Esophagus squamous epithelium (tissue), 4 donors: ENCODE data around the gene HILPDA.

Experiments
- CTCF ChIP-seq, 6 experiments: fragments of 450-650 bp in 4 of 6; fragments of 200-600 bp in 2 of 6; sonication (generic) in 2 of 6; IDR thresholded peaks; one replicate each; pipeline ENCODE4 v1.5.1; 2016 to 2019; ENCODE audit warnings: antibody characterized with exemption in 6 of 6, mild to moderate bottlenecking in 4 of 6, moderate library complexity in 4 of 6
- POLR2A ChIP-seq, 4 donors: fragments of 450-650 bp; IDR thresholded peaks; one replicate each; pipeline ENCODE4 v1.6.1; 2017; ENCODE audit warnings: antibody characterized with exemption in 4 of 4, mild to moderate bottlenecking in 4 of 4, moderate library complexity in 3 of 4

GRCh38 chr7:128409596-128410450 lies 45.9 kb upstream of the HILPDA start, which contains the start of gene IMPDH1:
- TF ChIP-seq CTCF (IDR thresholded peaks at IDR 0.05) (no peak), POLR2A (IDR thresholded peaks at IDR 0.05) (peak in 2 of 4 donors; percentile 66 to 85)
